AG09309 (cell line): ENCODE results near the gene CARD19.
"Not testable (repeated sequence)": the region's sequence is repeated elsewhere in the genome, so short reads cannot be mapped to it uniquely, and the experiment has no call there.

Source experiments
- DNase-seq: peaks from one replicate; pipeline ENCODE4 v3.0.0-alpha.2; 2010; ENCODE audit warnings: low read depth
- H3K4me3 ChIP-seq: 2 replicates; pipeline ENCODE4 v1.5.1; 2011; ENCODE audit warnings: mild to moderate bottlenecking, low read depth, low read length, moderate library complexity; ENCODE audit not compliant: control insufficient read depth
- TF ChIP-seq, protein P1 (sequence below): IDR thresholded peaks from 2 replicates; pipeline ENCODE4 v1.5.1; 2011; ENCODE audit warnings: mild to moderate bottlenecking, low read depth, low read length, inconsistent platforms; ENCODE audit not compliant: insufficient read depth, control insufficient read depth; ENCODE audit errors: missing control alignments

Gene CARD19

DNA sequence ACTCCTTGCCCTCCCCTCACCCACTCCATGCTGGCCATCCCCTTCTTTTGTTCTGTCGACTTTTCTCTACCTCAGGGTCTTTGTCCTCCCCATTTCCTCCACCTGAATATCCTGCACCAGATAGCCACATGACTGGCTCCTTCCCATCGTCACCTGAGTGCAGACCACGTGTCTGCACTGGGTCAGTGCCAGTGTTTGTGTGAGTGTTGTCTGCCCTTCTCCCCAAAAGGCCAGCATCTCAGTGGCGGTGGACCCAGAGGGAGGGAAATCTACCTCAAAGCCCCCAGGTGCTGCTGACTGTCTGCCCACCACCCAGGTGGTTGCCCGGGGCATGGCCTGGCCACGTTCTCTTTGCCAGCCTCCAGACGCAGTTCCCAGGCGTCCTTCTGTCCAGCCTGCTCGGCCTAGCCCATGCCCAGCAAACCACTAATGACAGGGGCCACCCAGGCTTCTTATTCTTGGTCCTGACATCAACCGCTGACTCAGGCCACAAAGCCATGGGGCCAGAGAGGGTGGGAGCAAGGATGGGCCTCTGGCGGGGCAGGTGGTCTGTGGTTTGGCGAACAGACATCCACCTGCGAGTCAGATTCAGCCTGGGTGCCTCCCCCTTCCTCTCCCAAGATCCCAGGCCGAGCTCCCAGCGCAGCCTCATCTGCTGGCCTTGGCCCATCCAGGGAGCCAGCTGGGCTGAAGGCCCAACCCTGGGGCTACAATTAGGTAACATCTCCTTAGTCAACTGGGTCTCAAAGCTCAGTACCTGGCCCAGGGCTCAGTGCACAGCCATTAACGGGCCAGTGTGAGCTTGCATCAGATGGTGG lies 43.6 kb downstream of the CARD19 start:
- H3K4me3 ChIP-seq = no peak overlapping the region
- DNase-seq = no peak
- TF ChIP-seq, protein P1, sequence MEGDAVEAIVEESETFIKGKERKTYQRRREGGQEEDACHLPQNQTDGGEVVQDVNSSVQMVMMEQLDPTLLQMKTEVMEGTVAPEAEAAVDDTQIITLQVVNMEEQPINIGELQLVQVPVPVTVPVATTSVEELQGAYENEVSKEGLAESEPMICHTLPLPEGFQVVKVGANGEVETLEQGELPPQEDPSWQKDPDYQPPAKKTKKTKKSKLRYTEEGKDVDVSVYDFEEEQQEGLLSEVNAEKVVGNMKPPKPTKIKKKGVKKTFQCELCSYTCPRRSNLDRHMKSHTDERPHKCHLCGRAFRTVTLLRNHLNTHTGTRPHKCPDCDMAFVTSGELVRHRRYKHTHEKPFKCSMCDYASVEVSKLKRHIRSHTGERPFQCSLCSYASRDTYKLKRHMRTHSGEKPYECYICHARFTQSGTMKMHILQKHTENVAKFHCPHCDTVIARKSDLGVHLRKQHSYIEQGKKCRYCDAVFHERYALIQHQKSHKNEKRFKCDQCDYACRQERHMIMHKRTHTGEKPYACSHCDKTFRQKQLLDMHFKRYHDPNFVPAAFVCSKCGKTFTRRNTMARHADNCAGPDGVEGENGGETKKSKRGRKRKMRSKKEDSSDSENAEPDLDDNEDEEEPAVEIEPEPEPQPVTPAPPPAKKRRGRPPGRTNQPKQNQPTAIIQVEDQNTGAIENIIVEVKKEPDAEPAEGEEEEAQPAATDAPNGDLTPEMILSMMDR = no peak

DNA sequence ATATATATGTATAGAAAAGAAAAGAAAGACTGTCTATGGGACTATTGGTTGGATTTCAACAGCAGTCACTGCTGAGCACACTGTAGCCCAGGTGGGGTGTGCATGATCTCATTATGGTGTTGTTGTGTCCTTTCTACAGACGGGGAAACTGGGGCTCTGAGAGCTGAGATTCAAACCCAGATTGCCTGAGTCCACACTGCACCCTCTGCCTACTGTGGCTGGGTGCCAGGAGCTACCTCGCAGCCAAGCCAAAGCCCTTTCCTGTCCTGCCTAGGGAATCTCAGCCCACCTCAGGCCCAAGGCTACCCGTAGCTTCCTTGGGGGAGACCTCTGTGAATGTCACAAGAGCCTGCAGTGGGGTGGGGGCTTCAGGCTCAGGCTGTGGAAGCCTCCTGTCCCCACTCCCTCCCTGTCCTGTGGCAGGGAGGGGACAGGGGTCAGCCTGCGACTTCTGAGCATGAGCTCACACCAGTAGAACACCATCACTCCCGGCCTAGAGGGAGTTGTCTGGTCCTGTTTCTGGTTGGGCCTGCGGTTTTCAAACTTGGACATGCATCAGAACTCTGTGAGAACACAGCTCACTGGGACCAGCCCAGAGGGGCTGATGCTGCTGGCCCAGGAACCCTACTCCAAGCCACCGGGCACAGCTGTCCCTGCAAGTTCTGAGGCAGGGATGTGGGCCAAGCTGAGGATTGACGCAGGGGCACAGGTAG lies 45.9 kb downstream of the CARD19 start:
- TF ChIP-seq, protein P1 = no peak
- no peak for DNase-seq
- no peak overlapping the region for H3K4me3 ChIP-seq

DNA sequence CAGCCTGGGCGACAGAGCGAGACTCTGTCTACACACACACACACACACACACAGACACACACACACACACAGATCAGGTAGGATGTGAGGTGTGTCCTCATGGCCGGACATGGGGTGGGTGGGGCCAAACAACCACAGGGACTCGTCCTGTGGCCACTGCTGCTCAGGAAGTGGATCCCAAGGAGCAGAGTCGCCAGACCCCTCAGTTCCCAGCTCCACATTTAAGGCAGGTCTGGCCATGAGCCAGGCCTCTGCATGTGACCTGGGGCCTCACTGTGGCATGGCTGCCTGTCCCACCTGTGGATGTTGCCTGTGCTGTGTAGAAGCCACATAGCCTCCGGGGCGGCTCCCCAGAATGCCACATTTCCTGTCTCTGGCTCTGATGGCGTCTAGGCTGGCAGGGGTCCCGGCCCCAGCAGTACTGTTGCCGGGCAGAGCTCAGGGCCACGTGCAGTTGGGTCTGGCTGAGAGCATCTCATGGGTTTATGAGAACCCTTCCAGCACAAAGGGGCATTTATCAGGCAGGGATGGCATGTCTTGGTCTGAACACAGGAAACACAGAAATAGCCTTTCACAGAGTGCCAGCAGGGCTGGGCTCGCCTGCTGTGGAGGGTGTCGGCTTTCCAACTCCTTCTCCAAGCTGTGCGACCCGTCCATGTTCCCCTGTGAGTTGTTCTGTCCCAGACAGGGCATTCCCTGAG lies 48.0 kb downstream of the CARD19 start:
- H3K4me3 ChIP-seq = no peak overlapping the region
- DNase-seq = no peak
- TF ChIP-seq, protein P1 = no peak

DNA sequence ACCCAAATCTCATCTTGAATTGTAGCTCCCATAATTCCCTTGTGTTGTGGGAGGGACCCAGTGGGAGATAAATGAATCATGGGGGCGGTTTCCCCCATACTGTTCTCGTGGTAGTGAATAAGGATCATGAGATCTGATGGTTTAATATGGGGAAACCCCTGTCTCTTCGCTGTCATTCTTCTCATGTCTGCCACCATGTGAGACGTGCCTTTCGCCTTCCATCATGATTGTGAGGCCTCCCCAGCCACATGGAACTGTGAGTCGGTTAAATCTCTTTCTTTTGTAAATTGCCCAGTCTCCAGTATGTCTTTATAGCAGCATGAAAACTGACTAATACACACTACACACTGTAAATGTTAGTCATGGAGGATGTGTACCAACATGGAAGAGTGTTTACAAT lies 50.7 kb downstream of the CARD19 start:
- H3K4me3 ChIP-seq = not testable (repeated sequence)

DNA sequence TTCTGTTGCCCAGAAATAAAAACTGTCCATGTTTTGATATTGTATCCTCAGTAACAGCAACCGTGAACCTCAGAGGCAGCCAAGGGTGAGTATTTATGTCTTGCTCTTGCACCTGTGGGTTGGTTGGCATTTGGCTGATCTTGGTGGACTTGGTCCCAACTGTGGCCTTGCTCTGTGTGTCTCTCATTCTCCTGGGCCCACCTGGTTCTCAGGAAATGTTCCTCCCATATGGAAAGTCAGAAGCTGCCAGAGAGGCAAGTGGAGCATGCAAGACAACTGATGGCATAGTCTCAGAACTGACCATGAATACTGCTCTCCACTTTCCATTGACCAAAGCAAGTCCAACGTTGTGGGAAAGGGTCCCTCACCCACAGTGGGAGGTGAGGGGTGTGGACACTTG lies 51.6 kb downstream of the CARD19 start:
- TF ChIP-seq, protein P1 = no peak
- H3K4me3 ChIP-seq = no peak overlapping the region
- DNase-seq = no peak

More for the DNA sequence above, 50.7 kb downstream of the CARD19 start:
- DNase-seq = not testable (repeated sequence)

DNA sequence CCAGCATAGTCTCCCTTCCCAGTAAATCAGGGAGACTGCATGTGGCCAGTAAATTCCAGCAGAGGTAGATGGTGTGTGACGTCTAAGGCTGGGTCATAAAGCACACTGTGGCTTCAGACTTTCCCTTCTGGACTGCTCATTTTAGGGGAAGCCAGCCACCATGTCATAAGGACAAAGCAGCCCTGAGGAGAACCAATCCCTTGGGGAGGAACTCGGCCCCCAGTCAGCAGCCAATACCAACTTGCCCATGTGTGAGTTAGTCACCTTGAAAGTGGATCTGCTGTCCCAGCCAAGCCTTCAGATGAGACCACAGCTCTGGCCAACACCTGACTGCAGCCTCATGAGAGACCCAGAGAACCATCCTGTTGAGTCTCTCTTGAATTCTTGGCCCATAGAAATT lies 52.7 kb downstream of the CARD19 start:
- no peak for DNase-seq
- TF ChIP-seq, protein P1 = no peak
- H3K4me3 ChIP-seq = no peak overlapping the region

DNA sequence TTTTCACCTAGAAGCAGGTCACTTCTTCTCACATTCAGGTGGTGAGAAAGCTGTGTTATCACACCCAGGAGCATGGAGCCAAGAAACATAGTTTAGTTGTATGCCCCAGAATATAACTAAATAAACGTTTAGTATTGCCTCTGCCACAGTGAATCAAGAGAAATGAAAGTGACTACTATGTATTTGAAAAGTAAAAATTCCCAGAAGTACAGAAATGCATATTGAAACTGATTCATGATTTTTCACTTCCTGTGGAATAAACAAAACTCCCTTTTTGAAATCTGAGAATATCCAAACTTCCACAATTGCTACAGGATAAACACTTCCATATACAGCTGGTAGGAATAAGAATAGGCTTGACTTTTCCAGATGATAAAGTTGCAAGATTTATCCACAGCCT lies 53.3 kb downstream of the CARD19 start:
- H3K4me3 ChIP-seq = no peak overlapping the region
- DNase-seq = no peak
- TF ChIP-seq, protein P1 = no peak
